WTC11 (cell line): ENCODE results near the gene FRMD6.

Experiments
- FOXJ3 ChIP-seq: sonication (generic); formaldehyde crosslinking; IDR thresholded peaks from 2 replicates; pipeline ENCODE4 v1.9.0; 2021; ENCODE audit warnings: missing genetic modification reagents, mild to moderate bottlenecking, borderline replicate concordance
- JUN ChIP-seq: sonication (generic); formaldehyde crosslinking; IDR thresholded peaks from 2 replicates; pipeline ENCODE4 v1.8.0; 2023; ENCODE audit warnings: mild to moderate bottlenecking, missing genetic modification reagents
- SP1 ChIP-seq: sonication (generic); formaldehyde crosslinking; conservative IDR thresholded peaks from 2 replicates; pipeline ENCODE4 v1.8.1; 2022; ENCODE audit warnings: missing genetic modification reagents
- TEAD4 ChIP-seq: sonication (generic); formaldehyde crosslinking; IDR thresholded peaks from 2 replicates; pipeline ENCODE4 v1.8.0; 2022; ENCODE audit warnings: mild to moderate bottlenecking, missing genetic modification reagents
- USF2 ChIP-seq: sonication (generic); formaldehyde crosslinking; IDR thresholded peaks from 2 replicates; pipeline ENCODE4 v1.8.1; 2023; ENCODE audit warnings: mild to moderate bottlenecking, missing genetic modification reagents, moderate library complexity
- TF ChIP-seq, protein P1 (sequence below): fragments of 200-600 bp; IDR thresholded peaks from 2 replicates; pipeline ENCODE4 v1.8.0; 2022; ENCODE audit warnings: antibody characterized with exemption
- TF ChIP-seq, protein P2 (sequence below): sonication (generic); formaldehyde crosslinking; IDR thresholded peaks from 2 replicates; pipeline ENCODE4 v1.8.1; 2022; ENCODE audit warnings: low read depth, mild to moderate bottlenecking, moderate library complexity, missing genetic modification reagents, borderline replicate concordance
- TF ChIP-seq, protein P3 (sequence below): sonication (generic); formaldehyde crosslinking; conservative IDR thresholded peaks from 2 replicates; pipeline ENCODE4 v1.8.1; 2022; ENCODE audit warnings: mild to moderate bottlenecking, missing genetic modification reagents
- TF ChIP-seq, protein P4 (sequence below): sonication (generic); formaldehyde crosslinking; IDR thresholded peaks from 2 replicates; pipeline ENCODE4 v1.8.1; 2023; ENCODE audit warnings: mild to moderate bottlenecking, missing genetic modification reagents, moderate library complexity
- TF ChIP-seq, protein P5 (sequence below): sonication (generic); formaldehyde crosslinking; IDR thresholded peaks from 2 replicates; pipeline ENCODE4 v1.8.0; 2023; ENCODE audit warnings: mild to moderate bottlenecking, missing genetic modification reagents
- TF ChIP-seq, protein P6 (sequence below): sonication (generic); formaldehyde crosslinking; IDR thresholded peaks from 2 replicates; pipeline ENCODE4 v1.8.1; 2022; ENCODE audit warnings: low read depth, missing genetic modification reagents, borderline replicate concordance

DNA sequence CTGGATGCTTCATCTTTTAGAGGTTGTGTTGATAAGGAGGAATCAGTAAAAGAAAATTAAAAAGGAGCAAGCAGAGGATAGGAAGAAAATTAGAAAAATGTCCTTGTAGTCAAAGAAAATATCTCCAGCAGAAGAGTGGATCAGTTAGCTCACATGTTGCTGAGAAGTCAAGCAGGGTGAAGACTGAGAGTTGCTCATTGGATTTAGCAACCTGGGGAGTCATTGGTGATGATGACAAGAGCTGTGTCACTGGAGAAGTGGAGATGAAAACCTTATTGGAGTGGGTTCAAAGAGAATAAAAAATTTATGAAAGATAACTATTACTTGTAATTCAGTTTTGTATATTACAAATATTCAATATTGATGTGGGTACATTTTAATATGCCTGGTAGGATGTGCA, 9.8 kb downstream of the FRMD6 start:
- TF ChIP-seq SP1 (no peak), JUN (CRISPR knock-in tag) (no peak), USF2 (CRISPR knock-in tag) (no peak), TEAD4 (CRISPR knock-in tag) (no peak), FOXJ3 (no peak)
- TF ChIP-seq, protein P1, sequence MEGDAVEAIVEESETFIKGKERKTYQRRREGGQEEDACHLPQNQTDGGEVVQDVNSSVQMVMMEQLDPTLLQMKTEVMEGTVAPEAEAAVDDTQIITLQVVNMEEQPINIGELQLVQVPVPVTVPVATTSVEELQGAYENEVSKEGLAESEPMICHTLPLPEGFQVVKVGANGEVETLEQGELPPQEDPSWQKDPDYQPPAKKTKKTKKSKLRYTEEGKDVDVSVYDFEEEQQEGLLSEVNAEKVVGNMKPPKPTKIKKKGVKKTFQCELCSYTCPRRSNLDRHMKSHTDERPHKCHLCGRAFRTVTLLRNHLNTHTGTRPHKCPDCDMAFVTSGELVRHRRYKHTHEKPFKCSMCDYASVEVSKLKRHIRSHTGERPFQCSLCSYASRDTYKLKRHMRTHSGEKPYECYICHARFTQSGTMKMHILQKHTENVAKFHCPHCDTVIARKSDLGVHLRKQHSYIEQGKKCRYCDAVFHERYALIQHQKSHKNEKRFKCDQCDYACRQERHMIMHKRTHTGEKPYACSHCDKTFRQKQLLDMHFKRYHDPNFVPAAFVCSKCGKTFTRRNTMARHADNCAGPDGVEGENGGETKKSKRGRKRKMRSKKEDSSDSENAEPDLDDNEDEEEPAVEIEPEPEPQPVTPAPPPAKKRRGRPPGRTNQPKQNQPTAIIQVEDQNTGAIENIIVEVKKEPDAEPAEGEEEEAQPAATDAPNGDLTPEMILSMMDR = no peak
- TF ChIP-seq, protein P2, sequence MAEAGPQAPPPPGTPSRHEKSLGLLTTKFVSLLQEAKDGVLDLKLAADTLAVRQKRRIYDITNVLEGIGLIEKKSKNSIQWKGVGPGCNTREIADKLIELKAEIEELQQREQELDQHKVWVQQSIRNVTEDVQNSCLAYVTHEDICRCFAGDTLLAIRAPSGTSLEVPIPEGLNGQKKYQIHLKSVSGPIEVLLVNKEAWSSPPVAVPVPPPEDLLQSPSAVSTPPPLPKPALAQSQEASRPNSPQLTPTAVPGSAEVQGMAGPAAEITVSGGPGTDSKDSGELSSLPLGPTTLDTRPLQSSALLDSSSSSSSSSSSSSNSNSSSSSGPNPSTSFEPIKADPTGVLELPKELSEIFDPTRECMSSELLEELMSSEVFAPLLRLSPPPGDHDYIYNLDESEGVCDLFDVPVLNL (CRISPR knock-in tag) = no peak
- TF ChIP-seq, protein P3, sequence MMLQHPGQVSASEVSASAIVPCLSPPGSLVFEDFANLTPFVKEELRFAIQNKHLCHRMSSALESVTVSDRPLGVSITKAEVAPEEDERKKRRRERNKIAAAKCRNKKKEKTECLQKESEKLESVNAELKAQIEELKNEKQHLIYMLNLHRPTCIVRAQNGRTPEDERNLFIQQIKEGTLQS (CRISPR knock-in tag) = no peak
- TF ChIP-seq, protein P4, sequence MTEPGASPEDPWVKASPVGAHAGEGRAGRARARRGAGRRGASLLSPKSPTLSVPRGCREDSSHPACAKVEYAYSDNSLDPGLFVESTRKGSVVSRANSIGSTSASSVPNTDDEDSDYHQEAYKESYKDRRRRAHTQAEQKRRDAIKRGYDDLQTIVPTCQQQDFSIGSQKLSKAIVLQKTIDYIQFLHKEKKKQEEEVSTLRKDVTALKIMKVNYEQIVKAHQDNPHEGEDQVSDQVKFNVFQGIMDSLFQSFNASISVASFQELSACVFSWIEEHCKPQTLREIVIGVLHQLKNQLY (CRISPR knock-in tag) = no peak
- TF ChIP-seq, protein P5, sequence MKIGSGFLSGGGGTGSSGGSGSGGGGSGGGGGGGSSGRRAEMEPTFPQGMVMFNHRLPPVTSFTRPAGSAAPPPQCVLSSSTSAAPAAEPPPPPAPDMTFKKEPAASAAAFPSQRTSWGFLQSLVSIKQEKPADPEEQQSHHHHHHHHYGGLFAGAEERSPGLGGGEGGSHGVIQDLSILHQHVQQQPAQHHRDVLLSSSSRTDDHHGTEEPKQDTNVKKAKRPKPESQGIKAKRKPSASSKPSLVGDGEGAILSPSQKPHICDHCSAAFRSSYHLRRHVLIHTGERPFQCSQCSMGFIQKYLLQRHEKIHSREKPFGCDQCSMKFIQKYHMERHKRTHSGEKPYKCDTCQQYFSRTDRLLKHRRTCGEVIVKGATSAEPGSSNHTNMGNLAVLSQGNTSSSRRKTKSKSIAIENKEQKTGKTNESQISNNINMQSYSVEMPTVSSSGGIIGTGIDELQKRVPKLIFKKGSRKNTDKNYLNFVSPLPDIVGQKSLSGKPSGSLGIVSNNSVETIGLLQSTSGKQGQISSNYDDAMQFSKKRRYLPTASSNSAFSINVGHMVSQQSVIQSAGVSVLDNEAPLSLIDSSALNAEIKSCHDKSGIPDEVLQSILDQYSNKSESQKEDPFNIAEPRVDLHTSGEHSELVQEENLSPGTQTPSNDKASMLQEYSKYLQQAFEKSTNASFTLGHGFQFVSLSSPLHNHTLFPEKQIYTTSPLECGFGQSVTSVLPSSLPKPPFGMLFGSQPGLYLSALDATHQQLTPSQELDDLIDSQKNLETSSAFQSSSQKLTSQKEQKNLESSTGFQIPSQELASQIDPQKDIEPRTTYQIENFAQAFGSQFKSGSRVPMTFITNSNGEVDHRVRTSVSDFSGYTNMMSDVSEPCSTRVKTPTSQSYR (CRISPR knock-in tag) = no peak
- TF ChIP-seq, protein P6, sequence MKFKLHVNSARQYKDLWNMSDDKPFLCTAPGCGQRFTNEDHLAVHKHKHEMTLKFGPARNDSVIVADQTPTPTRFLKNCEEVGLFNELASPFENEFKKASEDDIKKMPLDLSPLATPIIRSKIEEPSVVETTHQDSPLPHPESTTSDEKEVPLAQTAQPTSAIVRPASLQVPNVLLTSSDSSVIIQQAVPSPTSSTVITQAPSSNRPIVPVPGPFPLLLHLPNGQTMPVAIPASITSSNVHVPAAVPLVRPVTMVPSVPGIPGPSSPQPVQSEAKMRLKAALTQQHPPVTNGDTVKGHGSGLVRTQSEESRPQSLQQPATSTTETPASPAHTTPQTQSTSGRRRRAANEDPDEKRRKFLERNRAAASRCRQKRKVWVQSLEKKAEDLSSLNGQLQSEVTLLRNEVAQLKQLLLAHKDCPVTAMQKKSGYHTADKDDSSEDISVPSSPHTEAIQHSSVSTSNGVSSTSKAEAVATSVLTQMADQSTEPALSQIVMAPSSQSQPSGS (CRISPR knock-in tag) = no peak
